Stimulated activated CD8-positive, alpha-beta memory T cell treated with anti-CD3 and anti-CD28 coated beads, Interleukin-12 subunit alpha, Interleukin-12 subunit beta, amount 100 ng/mL, for 24 hours (primary cell): ENCODE results near the gene PLXNA4.
"Not testable (repeated sequence)": the region's sequence is repeated elsewhere in the genome, so short reads cannot be mapped to it uniquely, and the experiment has no call there.

Experiments
- DNase-seq: peaks from one replicate; pipeline ENCODE4 v3.0.0-alpha.2; 2020; ENCODE audit errors: extremely low read depth

PLXNA4 gene

GRCh38 chr7:132575982-132576720, at the start of gene PLXNA4:
PLXNA4 (minus strand) TSS chr7:132576470; CDS start chr7:132508693, 67,777 bp downstream.
- no peak for DNase-seq

DNA sequence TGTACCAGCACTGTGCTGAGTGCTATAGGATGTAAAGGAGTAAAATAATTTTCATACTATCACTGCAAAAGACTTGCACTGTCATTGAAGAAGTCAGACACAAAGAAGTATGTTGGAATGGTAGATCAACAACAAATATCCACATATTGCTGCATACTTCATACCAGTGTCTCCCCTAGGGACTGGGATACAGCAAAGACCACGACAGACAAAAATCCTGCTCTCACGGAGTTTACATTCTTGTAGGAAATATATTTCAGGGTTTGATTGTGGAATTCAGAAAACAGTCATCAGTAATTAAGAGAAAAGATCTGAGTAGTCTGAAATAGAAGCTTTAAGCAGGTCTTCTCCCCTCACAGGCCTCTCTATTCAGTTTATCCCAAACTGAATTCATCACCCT, 49.4 kb upstream of the PLXNA4 start:
- no peak for DNase-seq

GRCh38 chr7:132622081-132622480, 45.8 kb upstream of the PLXNA4 start:
- no peak for DNase-seq

DNA sequence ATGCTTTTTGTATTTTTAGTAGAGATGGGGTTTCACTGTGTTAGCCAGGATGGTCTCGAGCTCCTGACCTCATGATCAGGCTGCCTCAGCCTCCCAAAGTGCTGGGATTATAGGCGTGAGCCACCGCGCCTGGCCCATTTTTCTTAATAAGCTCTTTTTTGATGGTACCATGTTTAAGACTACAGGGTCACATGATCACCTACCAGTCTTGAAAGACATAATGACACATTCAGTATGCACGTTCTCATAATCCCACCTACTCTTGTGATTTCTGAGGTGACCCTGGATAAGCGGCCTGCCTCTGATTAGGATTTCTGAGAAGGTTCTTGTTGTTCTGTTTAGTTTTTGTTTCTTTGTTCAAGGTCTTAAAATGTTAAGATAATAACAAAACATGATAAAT, 43.7 kb upstream of the PLXNA4 start:
- no peak for DNase-seq

DNA sequence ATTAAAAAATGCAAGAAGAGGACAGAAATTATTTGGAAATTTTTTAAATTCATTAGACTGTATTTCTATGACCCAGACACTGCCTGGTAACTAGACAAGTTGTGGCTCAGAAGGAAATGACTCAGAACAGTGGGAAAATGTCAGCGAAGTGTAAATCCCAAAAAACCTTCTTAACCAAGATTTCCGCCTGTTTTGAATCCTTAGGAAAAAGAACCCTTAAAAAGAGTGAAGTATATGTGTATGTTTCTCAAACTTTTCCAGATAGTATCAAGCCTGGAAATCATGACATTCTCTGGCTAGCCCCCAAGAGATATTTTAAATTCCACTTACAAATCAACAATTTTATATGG, 42.7 kb upstream of the PLXNA4 start:
- no peak for DNase-seq

- DNase-seq = no peak
Observed at GRCh38 chr7:132618271-132618955, 42.1 kb upstream of the PLXNA4 start.

DNA sequence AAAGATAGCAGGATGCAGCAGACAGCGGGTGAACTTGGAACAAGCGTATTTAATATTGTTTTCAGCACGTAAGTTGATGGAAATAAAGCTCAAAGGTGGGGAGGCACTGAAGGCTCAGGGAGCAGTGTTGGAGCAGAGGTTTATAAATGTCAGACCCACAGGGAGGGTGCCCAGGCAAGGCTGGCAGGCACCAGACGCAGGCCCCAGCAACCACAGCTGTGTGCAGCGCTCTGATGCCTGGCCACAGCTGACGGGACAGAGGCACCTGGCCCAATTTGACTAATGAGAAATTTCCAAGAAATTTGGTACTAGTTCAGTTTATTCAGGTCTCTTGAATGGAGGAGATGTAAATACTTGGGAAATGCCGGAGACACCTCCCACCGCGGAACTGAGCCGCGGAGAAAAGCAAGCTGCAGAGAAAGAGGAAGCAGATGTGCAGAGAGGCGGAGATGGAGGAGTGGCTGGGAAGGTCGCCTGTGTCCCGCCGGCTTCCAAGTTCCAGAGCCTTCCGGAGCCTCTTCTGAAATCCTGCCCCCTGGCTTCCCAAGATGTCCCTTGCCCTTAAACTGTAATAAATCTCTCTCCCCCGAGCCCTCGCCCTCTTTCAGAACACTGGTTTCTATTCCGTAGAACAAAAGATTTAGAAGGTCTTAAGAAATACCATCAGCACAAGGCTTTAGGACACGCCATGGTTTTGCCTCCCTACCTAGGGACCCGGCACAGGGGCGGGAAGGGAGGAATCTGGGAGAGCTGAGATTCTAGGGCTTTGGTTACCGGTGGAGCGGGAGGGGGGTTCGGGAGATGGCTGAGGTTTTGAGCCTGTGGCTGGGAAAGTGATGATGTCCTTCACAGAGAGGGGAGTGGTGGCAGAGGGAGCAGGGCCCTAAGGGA, 38.4 kb upstream of the PLXNA4 start:
- no peak for DNase-seq

DNA sequence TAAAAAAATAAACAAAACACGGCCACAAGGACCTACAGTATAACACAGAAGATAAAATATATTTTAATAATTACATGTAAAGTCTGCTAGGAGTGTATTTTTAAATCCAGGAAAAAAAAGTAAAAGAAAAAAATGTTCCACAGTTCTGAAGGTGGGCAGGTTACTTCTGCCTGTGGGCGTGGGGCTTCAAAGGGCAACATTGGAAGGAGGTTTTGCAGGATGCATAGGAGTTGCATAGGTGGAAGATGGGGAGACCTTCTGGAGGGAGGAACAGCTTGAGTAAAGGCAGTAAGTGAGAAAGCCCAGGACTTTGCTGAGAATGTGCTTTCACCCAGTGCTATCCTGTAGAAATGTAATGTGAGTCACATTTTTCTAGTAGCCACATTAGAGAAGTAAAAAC, 37.5 kb upstream of the PLXNA4 start:
- DNase-seq = no peak

DNA sequence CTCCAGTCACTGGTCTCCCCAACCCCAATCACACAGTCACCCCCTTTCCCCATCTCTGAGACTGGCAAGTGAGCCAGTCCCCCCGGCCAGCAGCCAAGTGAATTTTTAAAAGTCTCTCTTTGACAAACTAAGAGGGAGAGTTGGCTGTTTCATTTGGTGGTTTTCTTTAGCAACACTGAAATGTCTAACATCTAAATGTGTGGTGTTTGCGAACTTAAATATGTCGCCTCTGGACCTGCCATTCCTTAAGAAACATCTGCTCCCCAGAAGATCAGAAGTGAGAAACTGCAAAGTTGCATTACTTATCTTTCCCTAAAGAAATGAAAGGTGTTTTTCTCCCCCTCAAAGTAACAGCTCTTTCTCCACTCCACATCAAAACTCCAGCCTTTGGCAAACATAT, 34.7 kb upstream of the PLXNA4 start:
- no peak for DNase-seq

DNA sequence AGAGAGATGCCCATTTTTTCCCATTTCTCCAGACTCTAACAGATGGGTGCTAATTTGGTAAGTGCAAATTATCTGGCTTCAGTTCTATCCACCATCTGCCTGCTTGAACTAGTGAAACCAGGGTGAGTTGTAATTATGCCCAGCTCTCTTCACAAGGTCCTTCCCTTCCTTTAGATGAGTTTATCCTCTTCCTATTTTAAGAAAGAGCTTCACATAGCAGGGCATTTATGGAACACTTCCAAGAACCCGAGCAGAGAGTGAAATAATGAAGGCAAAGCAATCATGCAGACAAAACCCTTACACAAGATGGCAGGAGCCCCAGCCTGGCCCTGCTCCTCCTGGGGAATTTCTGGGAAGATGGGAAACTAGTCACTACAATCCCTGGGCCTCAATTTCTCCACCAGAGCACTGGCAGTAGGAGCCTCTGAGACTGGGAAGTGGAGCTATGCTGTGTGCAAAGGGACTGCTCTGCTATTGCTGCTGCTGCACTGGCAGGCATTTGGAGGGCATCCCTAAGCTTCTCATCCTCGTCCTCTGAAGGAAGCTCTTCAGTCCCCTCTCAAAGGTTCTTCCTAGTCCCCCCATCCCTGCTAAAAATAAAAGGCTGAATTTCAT, 33.7 kb upstream of the PLXNA4 start:
- DNase-seq = no peak

- no peak for DNase-seq
Observed at GRCh38 chr7:132609222-132609621, 33.0 kb upstream of the PLXNA4 start.

GRCh38 chr7:132608523-132608922, 32.3 kb upstream of the PLXNA4 start:
- no peak for DNase-seq

- no peak for DNase-seq
Observed at GRCh38 chr7:132607656-132608055, 31.4 kb upstream of the PLXNA4 start.

DNA sequence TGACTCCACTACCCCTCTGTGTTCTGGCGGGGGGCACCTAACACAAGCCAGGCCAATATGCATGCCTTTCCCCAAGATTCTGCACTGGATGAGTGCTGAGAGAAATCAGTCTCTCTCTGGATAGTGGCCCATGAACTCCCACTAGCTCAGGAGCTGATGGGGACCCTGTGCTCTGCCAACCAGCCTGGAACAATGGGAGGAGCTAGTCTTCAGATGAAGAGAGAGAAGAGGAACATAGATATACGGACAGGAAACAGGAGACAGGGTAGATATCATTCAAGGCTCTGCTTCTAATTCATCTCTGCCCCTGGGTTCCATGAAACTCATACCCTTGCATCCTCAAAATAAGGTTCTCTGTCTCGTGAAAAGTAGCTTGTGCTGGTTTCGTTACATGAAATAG, 27.9 kb upstream of the PLXNA4 start:
- DNase-seq = no peak

DNA sequence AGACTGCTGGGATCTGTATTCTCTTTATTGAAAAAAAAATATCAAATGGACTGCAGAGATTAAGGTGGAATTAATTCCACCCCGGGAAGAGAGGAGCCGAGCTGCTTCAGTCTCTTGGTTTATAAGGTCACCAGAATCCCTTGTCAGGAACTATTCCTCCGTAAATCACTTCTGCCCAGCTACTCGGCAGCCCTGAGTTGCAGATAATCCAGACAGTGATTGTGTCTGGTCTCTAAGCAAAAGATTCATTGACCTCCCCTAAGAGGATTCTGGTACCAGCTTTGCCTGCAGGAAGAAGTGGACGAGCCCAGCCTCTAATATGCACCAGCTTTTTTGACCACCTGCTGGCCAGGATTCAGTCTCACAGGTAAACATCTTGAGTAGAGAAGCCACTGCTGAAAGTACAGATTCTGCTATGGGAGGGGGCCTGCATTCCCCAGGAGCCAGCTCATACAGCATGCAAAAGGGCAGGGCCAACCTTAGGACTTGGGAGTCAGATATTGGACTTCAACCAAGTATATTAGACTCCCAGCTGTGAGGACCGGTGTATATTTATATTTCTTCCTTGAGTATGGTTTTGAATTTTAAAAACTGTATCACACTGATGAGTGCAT, 27.1 kb upstream of the PLXNA4 start:
- no peak for DNase-seq

- DNase-seq = no peak
Observed at GRCh38 chr7:132601783-132602182, 25.5 kb upstream of the PLXNA4 start.

GRCh38 chr7:132596588-132596987, 20.3 kb upstream of the PLXNA4 start:
- DNase-seq = no peak

GRCh38 chr7:132594741-132595140, 18.5 kb upstream of the PLXNA4 start:
- DNase-seq = not testable (repeated sequence)

DNA sequence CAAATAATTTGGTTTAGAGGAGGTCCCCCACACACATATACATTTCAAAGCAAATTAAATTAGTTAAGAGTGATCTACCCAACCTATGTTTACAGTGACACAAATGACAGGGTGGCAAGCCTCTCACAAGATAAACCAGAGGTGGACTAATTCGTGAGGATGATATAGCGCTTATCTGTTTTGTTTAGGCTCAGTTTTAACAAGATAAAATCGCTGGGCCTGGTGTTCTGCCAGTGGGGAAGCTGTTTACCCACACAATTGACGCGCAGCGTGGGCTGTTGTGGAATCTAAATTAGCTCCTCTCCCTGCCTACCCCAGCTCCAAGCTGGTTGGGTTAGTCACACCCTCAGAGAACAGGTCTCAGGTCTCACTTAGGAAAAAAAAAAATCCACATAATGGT, 16.7 kb upstream of the PLXNA4 start:
- DNase-seq = no peak

- DNase-seq = no peak
Observed at GRCh38 chr7:132592231-132592920, 16.1 kb upstream of the PLXNA4 start.

DNA sequence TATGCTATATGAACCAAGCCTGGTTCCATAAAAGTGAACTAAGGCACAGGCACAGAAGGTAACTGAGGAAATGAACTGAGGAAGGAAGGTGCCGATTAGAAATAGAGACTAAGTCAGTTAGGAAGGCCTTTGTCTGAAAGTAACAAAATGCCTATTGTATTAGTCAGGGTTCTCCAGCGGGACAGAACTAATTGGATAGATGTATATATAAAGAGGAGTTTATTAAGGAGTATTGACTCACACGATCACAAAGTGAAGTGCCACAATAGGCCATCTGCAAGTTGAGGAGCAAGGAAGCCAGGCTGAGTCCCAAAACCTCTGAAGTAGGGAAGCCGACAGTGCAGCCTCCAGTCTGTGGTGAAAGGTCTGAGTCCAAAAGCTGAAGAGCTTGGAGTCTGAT, 13.9 kb upstream of the PLXNA4 start:
- no peak for DNase-seq
